Stimulated activated CD8-positive, alpha-beta memory T cell treated with anti-CD3 and anti-CD28 coated beads, Interleukin-15, amount 100 ng/mL, for 1 hour (primary cell): ENCODE measurements around the gene ZIC1.

ENCODE experiments used
- DNase-seq: peaks from one replicate; pipeline ENCODE4 v3.0.0-alpha.2; 2020; ENCODE audit warnings: low read depth

Gene ZIC1

GRCh38 chr3:147380387-147380951, 28.7 kb upstream of the ZIC1 start:
- no peak for DNase-seq

- no peak for DNase-seq
Observed at GRCh38 chr3:147380977-147381376, 28.2 kb upstream of the ZIC1 start.

- DNase-seq, result no peak
Observed at GRCh38 chr3:147381596-147381995, 27.6 kb upstream of the ZIC1 start.

GRCh38 chr3:147383617-147384016, 25.5 kb upstream of the ZIC1 start:
- DNase-seq, result no peak

- no peak for DNase-seq
Observed at GRCh38 chr3:147384210-147385058, 24.7 kb upstream of the ZIC1 start.

GRCh38 chr3:147385059-147386012, 23.8 kb upstream of the ZIC1 start:
- DNase-seq, result no peak

GRCh38 chr3:147387291-147387884, 21.8 kb upstream of the ZIC1 start:
- DNase-seq, result no peak

GRCh38 chr3:147387885-147388699, 21.1 kb upstream of the ZIC1 start:
- no peak for DNase-seq

GRCh38 chr3:147388700-147389580, 20.2 kb upstream of the ZIC1 start:
- DNase-seq, result no peak

GRCh38 chr3:147389717-147390116, 19.4 kb upstream of the ZIC1 start:
- no peak for DNase-seq

GRCh38 chr3:147390589-147391569, 18.3 kb upstream of the ZIC1 start:
- DNase-seq, result no peak

- no peak for DNase-seq
Observed at GRCh38 chr3:147391781-147392624, 17.2 kb upstream of the ZIC1 start.

- no peak for DNase-seq
Observed at GRCh38 chr3:147392625-147392946, 16.6 kb upstream of the ZIC1 start.

GRCh38 chr3:147393261-147393942, 15.8 kb upstream of the ZIC1 start:
- DNase-seq, result no peak

- no peak for DNase-seq
Observed at GRCh38 chr3:147393943-147394883, 15.0 kb upstream of the ZIC1 start.

- no peak for DNase-seq
Observed at GRCh38 chr3:147394884-147395225, 14.3 kb upstream of the ZIC1 start.
